Muscle layer of duodenum (tissue), 2 donors: ENCODE results near the gene ACSS3.
"Not testable (repeated sequence)": the region's sequence is repeated elsewhere in the genome, so short reads cannot be mapped to it uniquely, and the experiment has no call there.

Source experiments
- H3K27ac ChIP-seq: one replicate; pipeline ENCODE4 v1.7.0; 2013; ENCODE audit warnings: mild to moderate bottlenecking, low read length
- H3K27me3 ChIP-seq: one replicate; pipeline ENCODE4 v1.7.0; 2013; ENCODE audit warnings: low read depth, mild to moderate bottlenecking, control low read depth, low read length
- H3K36me3 ChIP-seq, 2 donors: one replicate each; pipeline ENCODE4 v1.7.0; 2013; ENCODE audit warnings: low read length in 2 of 2, control low read depth in 1 of 2, mild to moderate bottlenecking in 1 of 2; ENCODE audit not compliant: insufficient read depth in 2 of 2, control insufficient read depth in 1 of 2
- H3K4me1 ChIP-seq, 2 donors: one replicate each; pipeline ENCODE4 v1.7.0; 2013; ENCODE audit warnings: low read length in 2 of 2, mild to moderate bottlenecking in 2 of 2, control low read depth in 1 of 2, moderate library complexity in 1 of 2; ENCODE audit not compliant: insufficient read depth in 2 of 2, control insufficient read depth in 1 of 2
- H3K4me3 ChIP-seq, 2 donors: one replicate each; pipeline ENCODE4 v1.7.0; 2013; ENCODE audit warnings: low read length in 2 of 2, low read depth in 1 of 2, mild to moderate bottlenecking in 1 of 2
- H3K9me3 ChIP-seq, 2 donors: one replicate each; pipeline ENCODE4 v1.7.0; 2013; ENCODE audit warnings: low read length in 2 of 2, control low read depth in 1 of 2, mild to moderate bottlenecking in 1 of 2; ENCODE audit not compliant: control insufficient read depth in 1 of 2
- donor health status: healthy.

The ACSS3 gene

GRCh38 chr12:81208187-81208911 is 130.5 kb downstream of the ACSS3 start:
- Histone ChIP-seq H3K9me3 (no peaks in the 10 kb centered on the region), H3K4me1 (no peaks in the 10 kb centered on the region), H3K36me3 (no peaks in the 10 kb centered on the region), H3K27ac (no peak overlapping the region), H3K27me3 (no peaks in the 10 kb centered on the region), H3K4me3 (no peak overlapping the region)

GRCh38 chr12:81209012-81209411 is 131.1 kb downstream of the ACSS3 start:
- Histone ChIP-seq H3K36me3 (no peaks in the 10 kb centered on the region), H3K27me3 (no peaks in the 10 kb centered on the region), H3K27ac (no peak overlapping the region), H3K4me1 (no peaks in the 10 kb centered on the region), H3K9me3 (no peaks in the 10 kb centered on the region), H3K4me3 (no peak overlapping the region)

GRCh38 chr12:81209772-81210225 is 131.9 kb downstream of the ACSS3 start:
- not testable (repeated sequence) for H3K27me3 ChIP-seq, H3K4me3 ChIP-seq, H3K9me3 ChIP-seq, H3K36me3 ChIP-seq, H3K4me1 ChIP-seq, H3K27ac ChIP-seq

- H3K4me3 ChIP-seq = no peak overlapping the region
- H3K27me3 ChIP-seq = no peaks in the 10 kb centered on the region
- H3K27ac ChIP-seq = no peak overlapping the region
- no peaks in the 10 kb centered on the region for H3K36me3 ChIP-seq
- H3K4me1 ChIP-seq = no peaks in the 10 kb centered on the region
- H3K9me3 ChIP-seq = no peaks in the 10 kb centered on the region
These were observed 133.4 kb downstream of the ACSS3 start for GRCh38 chr12:81211306-81211705.

DNA sequence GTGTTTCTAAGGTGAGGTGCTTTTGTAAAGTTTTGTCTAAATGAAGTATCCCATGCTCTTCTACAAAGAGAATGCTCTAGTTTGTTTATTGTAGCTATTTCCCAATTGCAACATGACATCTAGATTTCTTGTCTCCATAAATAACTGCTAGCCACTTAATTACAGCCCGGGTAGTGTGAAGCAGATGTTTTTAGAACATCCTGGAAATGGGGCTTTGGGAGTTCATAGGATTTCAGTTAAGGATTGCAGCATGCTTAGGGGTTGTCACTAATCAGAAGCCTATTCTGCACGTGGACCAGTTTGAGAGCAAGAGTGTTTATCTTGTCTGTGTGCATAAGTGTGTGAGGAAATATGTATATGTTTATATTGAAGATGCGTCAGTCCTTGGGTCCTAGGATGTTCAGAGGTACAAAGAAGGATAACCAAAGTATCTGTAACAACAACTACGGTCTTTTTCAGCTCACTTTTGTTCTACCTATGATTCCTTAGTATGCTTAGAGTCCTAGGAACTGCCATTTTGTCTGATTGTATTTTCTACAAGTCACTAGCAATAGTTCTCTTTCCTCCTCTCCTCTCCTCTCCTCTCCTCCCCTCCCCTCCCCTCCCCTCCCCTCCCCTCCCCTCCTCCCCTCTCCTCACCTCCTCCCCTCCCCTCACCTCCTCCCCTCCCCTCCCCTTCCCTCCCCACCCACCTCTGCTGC is 135.3 kb downstream of the ACSS3 start:
- H3K27ac ChIP-seq = no peak overlapping the region
- no peaks in the 10 kb centered on the region for H3K9me3 ChIP-seq
- no peaks in the 10 kb centered on the region for H3K4me1 ChIP-seq
- H3K36me3 ChIP-seq = no peaks in the 10 kb centered on the region
- H3K4me3 ChIP-seq = no peak overlapping the region
- H3K27me3 ChIP-seq = no peaks in the 10 kb centered on the region

GRCh38 chr12:81216739-81217138 is 138.9 kb downstream of the ACSS3 start:
- Histone ChIP-seq H3K36me3 (no peaks in the 10 kb centered on the region), H3K27me3 (no peaks in the 10 kb centered on the region), H3K9me3 (no peaks in the 10 kb centered on the region), H3K4me3 (no peak overlapping the region), H3K27ac (no peak overlapping the region), H3K4me1 (no peaks in the 10 kb centered on the region)

DNA sequence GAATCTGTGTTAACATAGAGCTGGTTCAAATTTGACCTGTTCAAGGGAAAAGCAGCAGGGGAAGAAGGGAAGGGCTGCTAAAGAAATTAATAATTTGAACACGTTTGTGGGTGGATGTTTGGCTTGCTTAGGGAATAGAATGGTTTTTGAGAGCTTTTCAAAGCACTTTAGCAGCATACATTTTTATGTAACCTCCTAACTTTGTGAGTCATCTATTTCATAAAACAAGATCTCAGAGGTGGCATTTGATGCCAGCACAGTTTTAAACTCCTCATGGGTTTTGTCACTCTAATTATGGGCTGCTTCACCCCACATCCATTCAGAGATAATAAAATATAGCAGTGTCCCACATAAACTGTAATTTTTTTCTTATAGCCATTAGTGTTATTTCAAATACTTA is 143.8 kb downstream of the ACSS3 start:
- Histone ChIP-seq H3K36me3 (no peaks in the 10 kb centered on the region), H3K27me3 (no peaks in the 10 kb centered on the region), H3K4me3 (no peak overlapping the region), H3K9me3 (no peaks in the 10 kb centered on the region), H3K27ac (no peak overlapping the region), H3K4me1 (no peaks in the 10 kb centered on the region)

- Histone ChIP-seq H3K27me3 (no peaks in the 10 kb centered on the region), H3K36me3 (no peaks in the 10 kb centered on the region), H3K27ac (no peak overlapping the region), H3K9me3 (no peaks in the 10 kb centered on the region), H3K4me1 (no peaks in the 10 kb centered on the region), H3K4me3 (no peak overlapping the region)
These were observed 145.1 kb downstream of the ACSS3 start for GRCh38 chr12:81222846-81223592.

- Histone ChIP-seq H3K27me3 (no peaks in the 10 kb centered on the region), H3K27ac (no peak overlapping the region), H3K9me3 (no peaks in the 10 kb centered on the region), H3K36me3 (no peaks in the 10 kb centered on the region), H3K4me3 (no peak overlapping the region), H3K4me1 (no peaks in the 10 kb centered on the region)
These were observed 146.7 kb downstream of the ACSS3 start for GRCh38 chr12:81224626-81225025.

GRCh38 chr12:81229759-81230158 is 151.9 kb downstream of the ACSS3 start:
- Histone ChIP-seq H3K9me3 (no peaks in the 10 kb centered on the region), H3K4me1 (no peaks in the 10 kb centered on the region), H3K27me3 (no peaks in the 10 kb centered on the region), H3K4me3 (no peak overlapping the region), H3K27ac (no peak overlapping the region), H3K36me3 (no peaks in the 10 kb centered on the region)

- no peaks in the 10 kb centered on the region for H3K36me3 ChIP-seq
- H3K9me3 ChIP-seq = no peaks in the 10 kb centered on the region
- H3K27me3 ChIP-seq = no peaks in the 10 kb centered on the region
- H3K4me1 ChIP-seq = no peaks in the 10 kb centered on the region
- H3K27ac ChIP-seq = no peak overlapping the region
- no peak overlapping the region for H3K4me3 ChIP-seq
These were observed 153.9 kb downstream of the ACSS3 start for GRCh38 chr12:81231574-81232368.
